Mesendoderm (in vitro differentiated cells): ENCODE results near the gene MYLK4.

Experiments
- DNase-seq: peaks from one replicate; pipeline ENCODE4 v3.0.0; 2013
- H2AK5ac ChIP-seq: 2 replicates; pipeline ENCODE4 v1.6.1; 2013; ENCODE audit warnings: low read length, inconsistent platforms
- H2BK120ac ChIP-seq: 2 replicates; pipeline ENCODE4 v1.6.1; 2013; ENCODE audit warnings: low read depth, mild to moderate bottlenecking, low read length, moderate library complexity, mixed read lengths
- H2BK15ac ChIP-seq: replicated peaks from 2 replicates; pipeline ENCODE4 v1.6.1; 2013; ENCODE audit warnings: low read depth, mild to moderate bottlenecking, moderate library complexity
- H2BK5ac ChIP-seq: 2 replicates; pipeline ENCODE4 v1.6.1; 2013; ENCODE audit warnings: low read length, inconsistent platforms
- H3K18ac ChIP-seq: 2 replicates; pipeline ENCODE4 v1.6.1; 2013; ENCODE audit warnings: mild to moderate bottlenecking, low read length, mixed read lengths
- H3K23ac ChIP-seq: one replicate; pipeline ENCODE4 v1.6.1; 2013; ENCODE audit warnings: low read length
- H3K27ac ChIP-seq: 2 replicates; pipeline ENCODE4 v1.5.1; 2013; ENCODE audit warnings: low read depth, mild to moderate bottlenecking, inconsistent platforms, low read length, moderate library complexity
- H3K27me3 ChIP-seq: 2 replicates; pipeline ENCODE4 v1.6.1; 2013; ENCODE audit warnings: low read length, control low read depth, mild to moderate bottlenecking, inconsistent platforms; ENCODE audit not compliant: insufficient read depth, poor library complexity
- H3K36me3 ChIP-seq: 2 replicates; pipeline ENCODE4 v1.6.1; 2013; ENCODE audit warnings: low read length, inconsistent platforms; ENCODE audit not compliant: control insufficient read depth, insufficient read depth
- H3K4ac ChIP-seq: one replicate; pipeline ENCODE4 v1.6.1; 2013; ENCODE audit warnings: low read depth, mild to moderate bottlenecking, low read length, moderate library complexity
- H3K4me1 ChIP-seq: 2 replicates; pipeline ENCODE4 v1.6.1; 2013; ENCODE audit warnings: low read depth, low read length, inconsistent platforms; ENCODE audit not compliant: control insufficient read depth
- H3K4me2 ChIP-seq: 2 replicates; pipeline ENCODE4 v1.6.1; 2013; ENCODE audit warnings: low read length
- H3K4me3 ChIP-seq: 2 replicates; pipeline ENCODE4 v1.5.1; 2013; ENCODE audit warnings: mild to moderate bottlenecking, low read length
- H3K56ac ChIP-seq: one replicate; pipeline ENCODE4 v1.6.1; 2013; ENCODE audit warnings: low read length
- H3K79me1 ChIP-seq: 2 replicates; pipeline ENCODE4 v1.6.1; 2013; ENCODE audit warnings: low read length, inconsistent platforms
- H3K79me2 ChIP-seq: 2 replicates; pipeline ENCODE4 v1.6.1; 2013; ENCODE audit warnings: mild to moderate bottlenecking, low read length; ENCODE audit not compliant: control insufficient read depth, insufficient read depth
- H3K9ac ChIP-seq: 2 replicates; pipeline ENCODE4 v1.6.1; 2013; ENCODE audit warnings: low read length, inconsistent platforms
- H4K5ac ChIP-seq: one replicate; pipeline ENCODE4 v1.6.1; 2013; ENCODE audit warnings: low read length
- H4K8ac ChIP-seq: one replicate; pipeline ENCODE4 v1.6.1; 2013; ENCODE audit warnings: low read depth, mild to moderate bottlenecking, control low read depth, low read length, moderate library complexity
- WGBS: extraction: QIAGEN DNeasy Blood & Tissue Kit; methylation state at CpG from one replicate; pipeline ENCODE4 v1.1.7; 2013; ENCODE audit warnings: low lambda C conversion rate, missing lambda C conversion rate; ENCODE audit not compliant: insufficient coverage; ENCODE audit errors: extremely low coverage; 5-methylcytosine and 5-hydroxymethylcytosine counted together

The MYLK4 gene

DNA sequence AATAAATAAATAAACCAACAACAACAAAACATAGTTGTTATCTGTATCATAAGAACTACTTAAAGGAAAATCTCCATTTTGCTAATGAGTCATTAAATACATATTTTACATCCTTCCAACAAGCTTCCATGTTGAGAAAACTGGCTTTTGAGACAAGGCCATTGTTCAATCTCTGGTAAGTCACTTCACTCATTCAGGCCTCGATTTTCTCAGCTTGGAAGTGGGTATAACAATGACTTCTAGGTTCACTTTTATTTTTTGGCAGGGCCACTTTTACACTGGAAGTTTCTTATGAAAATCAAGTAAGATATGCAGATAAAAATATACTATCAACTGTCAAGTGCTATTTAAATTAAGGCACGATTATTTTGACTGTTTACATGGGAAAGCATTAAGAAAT is 44.4 kb upstream of the MYLK4 start:
- Histone ChIP-seq H3K27ac (no peak overlapping the region), H3K18ac (no peak overlapping the region), H3K4me3 (no peak overlapping the region), H3K9ac (no peak overlapping the region), H3K27me3 (no peaks in the 10 kb centered on the region), H3K36me3 (no peaks in the 10 kb centered on the region), H2BK120ac (no peak overlapping the region), H4K5ac (no peak overlapping the region), H2BK15ac (no peak overlapping the region), H3K56ac (no peak overlapping the region), H3K79me2 (no peaks in the 10 kb centered on the region), H3K79me1 (peaks cover 2% of the 10 kb centered on the region), H2BK5ac (no peak overlapping the region), H3K4me1 (no peaks in the 10 kb centered on the region), H4K8ac (no peak overlapping the region), H3K4me2 (no peak overlapping the region), H3K4ac (no peak overlapping the region), H2AK5ac (no peak overlapping the region), H3K23ac (no peak overlapping the region)
- no CpG with 5 or more reads among the region's 2 CpGs for WGBS
- no peak for DNase-seq

DNA sequence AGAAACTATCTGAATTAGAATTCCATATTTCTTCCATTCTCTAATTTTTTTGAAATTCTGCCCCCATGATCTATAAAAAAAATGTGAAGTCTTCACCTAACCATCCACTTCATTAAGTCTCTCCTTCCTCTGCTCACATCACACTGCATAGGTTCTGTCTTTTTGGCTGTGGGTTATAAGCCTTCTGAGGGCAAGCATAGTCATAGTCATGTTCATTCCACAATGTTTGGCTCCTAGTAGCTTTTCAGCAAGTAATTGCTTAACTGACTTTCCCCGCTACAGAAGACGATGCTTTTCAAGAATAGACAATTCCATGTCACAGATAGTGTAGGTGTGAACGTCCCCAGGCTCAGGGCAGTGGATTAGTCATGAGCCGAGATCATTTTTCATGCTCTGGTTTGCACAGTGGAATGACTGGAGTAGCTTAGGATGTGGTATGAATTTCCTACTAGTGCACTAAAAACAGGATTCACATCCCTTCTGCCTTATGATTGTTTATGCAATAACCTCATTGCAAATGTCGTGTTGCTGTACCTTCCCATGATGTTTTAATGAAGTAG is 43.5 kb upstream of the MYLK4 start:
- H3K4me1 ChIP-seq: no peaks in the 10 kb centered on the region
- no peaks in the 10 kb centered on the region for H3K79me2 ChIP-seq
- no peak overlapping the region for H3K23ac ChIP-seq
- H2AK5ac ChIP-seq: no peak overlapping the region
- H2BK5ac ChIP-seq: no peak overlapping the region
- H3K4ac ChIP-seq: no peak overlapping the region
- H4K5ac ChIP-seq: no peak overlapping the region
- no peak overlapping the region for H4K8ac ChIP-seq
- no peak overlapping the region for H2BK15ac ChIP-seq
- no peak for DNase-seq
- no peak overlapping the region for H3K4me2 ChIP-seq
- no peaks in the 10 kb centered on the region for H3K36me3 ChIP-seq
- no peak overlapping the region for H3K18ac ChIP-seq
- no peaks in the 10 kb centered on the region for H3K27me3 ChIP-seq
- H3K27ac ChIP-seq: no peak overlapping the region
- no peak overlapping the region for H3K56ac ChIP-seq
- H2BK120ac ChIP-seq: no peak overlapping the region
- H3K9ac ChIP-seq: no peak overlapping the region
- no peak overlapping the region for H3K4me3 ChIP-seq
- H3K79me1 ChIP-seq: peaks cover 2% of the 10 kb centered on the region
- WGBS: no CpG with 5 or more reads among the region's 5 CpGs

DNA sequence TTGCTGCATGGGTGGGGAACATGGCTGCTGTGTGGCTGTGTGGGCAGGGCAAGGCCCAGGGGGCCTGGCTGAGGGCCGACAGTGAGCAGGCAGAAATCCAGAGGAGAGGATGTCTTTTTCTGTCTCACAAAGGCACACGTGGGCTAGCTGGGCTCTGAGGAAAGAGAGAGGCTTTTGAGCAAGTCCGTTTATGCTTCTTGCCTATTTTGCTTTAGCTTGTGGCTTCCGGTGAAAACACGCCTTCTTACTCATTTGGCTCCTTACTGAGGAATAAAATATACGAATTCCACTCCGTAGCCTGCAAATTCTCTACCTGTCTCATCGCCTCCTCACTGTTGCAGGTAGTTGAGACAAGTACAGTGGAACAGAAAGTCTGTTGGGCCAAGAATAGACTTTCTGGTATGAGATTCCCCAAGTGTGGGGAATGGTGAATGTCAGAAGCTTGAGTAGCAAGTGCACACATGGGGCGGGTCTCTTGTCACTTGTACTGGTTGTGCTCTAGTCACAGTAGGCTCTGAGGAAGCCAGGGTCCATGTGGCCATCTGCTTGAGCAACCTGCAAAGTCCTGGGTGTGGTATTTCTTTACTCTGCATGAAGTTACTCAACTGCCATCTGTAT is 42.9 kb upstream of the MYLK4 start:
- Histone ChIP-seq H3K79me1 (peaks cover 2% of the 10 kb centered on the region), H2AK5ac (no peak overlapping the region), H4K8ac (no peak overlapping the region), H4K5ac (no peak overlapping the region), H3K79me2 (no peaks in the 10 kb centered on the region), H3K4me1 (no peaks in the 10 kb centered on the region), H3K4me3 (no peak overlapping the region), H3K27me3 (no peaks in the 10 kb centered on the region), H3K23ac (no peak overlapping the region), H2BK15ac (no peak overlapping the region), H2BK5ac (no peak overlapping the region), H3K36me3 (no peaks in the 10 kb centered on the region), H3K56ac (no peak overlapping the region), H3K4ac (no peak overlapping the region), H2BK120ac (no peak overlapping the region), H3K9ac (no peak overlapping the region), H3K4me2 (no peak overlapping the region), H3K18ac (no peak overlapping the region), H3K27ac (no peak overlapping the region)
- WGBS: no CpG with 5 or more reads among the region's 9 CpGs
- DNase-seq: no peak

DNA sequence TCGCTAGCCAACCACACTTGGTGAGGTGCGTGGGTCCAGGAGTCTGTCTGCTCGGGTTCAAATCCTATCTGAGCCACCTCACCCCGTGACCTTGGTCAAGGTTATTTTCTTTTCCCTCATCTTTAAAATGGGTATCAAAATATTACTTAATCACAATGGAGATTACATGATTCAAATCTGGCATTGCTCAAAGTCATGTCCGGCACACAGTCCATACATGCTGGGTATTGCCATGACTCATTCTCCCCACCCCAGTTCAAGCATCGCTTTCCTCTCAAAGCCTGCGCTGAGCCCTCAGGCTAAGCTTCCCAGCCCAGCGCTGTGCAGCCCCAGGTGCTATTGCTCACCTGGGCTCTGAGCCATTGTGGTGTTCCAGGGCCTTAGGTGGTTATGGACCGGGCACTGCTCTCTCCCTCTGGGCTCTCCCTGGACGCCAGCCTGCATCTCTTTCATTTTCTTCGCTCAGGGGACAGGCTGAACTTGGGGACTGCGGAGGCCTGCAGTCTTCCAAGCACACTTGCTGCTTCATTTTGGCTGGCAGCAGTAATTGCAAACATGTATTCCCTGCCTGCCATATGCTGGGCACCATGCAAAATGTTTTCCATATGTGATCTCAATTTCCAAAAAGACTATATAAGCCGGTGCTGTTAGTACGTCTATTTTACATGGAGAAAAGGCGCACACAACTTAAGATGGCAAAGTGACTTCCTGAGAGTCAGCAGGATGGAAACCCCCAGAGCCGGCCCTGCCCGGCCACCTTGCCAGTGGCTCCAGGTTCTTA is 41.8 kb upstream of the MYLK4 start:
- Histone ChIP-seq H4K5ac (no peak overlapping the region), H3K4me2 (no peak overlapping the region), H3K18ac (no peak overlapping the region), H3K36me3 (no peaks in the 10 kb centered on the region), H3K27me3 (no peaks in the 10 kb centered on the region), H4K8ac (no peak overlapping the region), H3K4me3 (no peak overlapping the region), H3K23ac (no peak overlapping the region), H3K4me1 (no peaks in the 10 kb centered on the region), H3K56ac (no peak overlapping the region), H3K79me1 (peaks cover 4% of the 10 kb centered on the region), H2BK15ac (no peak overlapping the region), H3K9ac (no peak overlapping the region), H3K4ac (peak overlapping the region; percentile 76), H3K27ac (no peak overlapping the region), H2BK5ac (no peak overlapping the region), H3K79me2 (no peaks in the 10 kb centered on the region), H2AK5ac (no peak overlapping the region), H2BK120ac (no peak overlapping the region)
- WGBS: no CpG with 5 or more reads among the region's 17 CpGs
- DNase-seq: no peak

DNA sequence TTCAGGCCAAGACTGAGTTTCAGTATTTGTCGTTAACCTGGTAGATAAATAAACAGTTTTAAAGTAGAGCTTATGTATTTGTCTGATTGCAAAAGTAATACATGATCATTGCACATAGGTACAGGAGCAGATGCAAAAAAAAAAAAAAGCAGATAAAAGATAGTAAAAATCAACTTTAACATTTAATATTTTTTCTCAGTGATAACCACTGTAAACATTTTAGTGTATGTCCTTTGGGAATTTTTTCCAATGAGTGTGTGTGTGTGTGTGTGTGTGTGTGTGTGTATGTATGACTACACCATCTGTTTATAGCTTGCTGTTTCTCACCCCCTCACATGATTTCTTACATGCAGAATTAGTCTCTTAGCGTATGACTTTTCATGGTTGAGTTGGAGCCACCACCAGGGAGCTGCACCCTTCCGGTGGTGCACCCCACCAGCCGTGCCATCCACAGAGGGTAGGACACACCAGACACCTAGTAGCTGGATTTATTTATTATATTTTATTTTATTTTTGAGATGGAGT is 40.8 kb upstream of the MYLK4 start:
- H3K36me3 ChIP-seq: no peaks in the 10 kb centered on the region
- H4K5ac ChIP-seq: no peak overlapping the region
- no peak overlapping the region for H2BK5ac ChIP-seq
- no peaks in the 10 kb centered on the region for H3K27me3 ChIP-seq
- H3K23ac ChIP-seq: no peak overlapping the region
- H3K79me1 ChIP-seq: peaks cover 6% of the 10 kb centered on the region
- H3K9ac ChIP-seq: no peak overlapping the region
- DNase-seq: no peak
- no peak overlapping the region for H3K4me2 ChIP-seq
- no peak overlapping the region for H3K4me3 ChIP-seq
- H2BK15ac ChIP-seq: no peak overlapping the region
- H2AK5ac ChIP-seq: no peak overlapping the region
- no peak overlapping the region for H3K18ac ChIP-seq
- H3K56ac ChIP-seq: no peak overlapping the region
- no peaks in the 10 kb centered on the region for H3K4me1 ChIP-seq
- H3K4ac ChIP-seq: no peak overlapping the region
- no CpG with 5 or more reads among the region's 4 CpGs for WGBS
- H2BK120ac ChIP-seq: no peak overlapping the region
- no peak overlapping the region for H3K27ac ChIP-seq
- peaks cover 2% of the 10 kb centered on the region for H3K79me2 ChIP-seq
- no peak overlapping the region for H4K8ac ChIP-seq
